Hepatocyte (in vitro differentiated cells): ENCODE measurements around the gene ABO. TPM values are rescaled to one million over a fixed set of nuclear protein-coding genes. Genes with fewer than 3 reads are reported as not detected.

ENCODE experiments used
- DNase-seq: peaks from one replicate; pipeline ENCODE4 v3.0.0-alpha.2; 2016; ENCODE audit warnings: low spot score
- H2AFZ ChIP-seq: fragments of 200-600 bp; sonication (generic); 2 replicates; pipeline ENCODE4 v1.6.0; 2016; ENCODE audit warnings: antibody characterized with exemption, mild to moderate bottlenecking
- H3K27ac ChIP-seq: fragments of 200-600 bp; sonication (generic); 2 replicates; pipeline ENCODE4 v1.5.1; 2016; ENCODE audit warnings: mild to moderate bottlenecking
- H3K27me3 ChIP-seq: fragments of 200-600 bp; sonication (generic); 2 replicates; pipeline ENCODE4 v1.6.1; 2016
- H3K36me3 ChIP-seq: fragments of 200-600 bp; sonication (generic); replicated peaks from 2 replicates; pipeline ENCODE4 v1.5.1; 2016; ENCODE audit warnings: low read depth; ENCODE audit not compliant: insufficient read depth
- H3K4me1 ChIP-seq: fragments of 200-600 bp; sonication (generic); 2 replicates; pipeline ENCODE4 v1.5.1; 2016; ENCODE audit warnings: mild to moderate bottlenecking, moderate library complexity; ENCODE audit not compliant: insufficient read depth
- H3K4me2 ChIP-seq: fragments of 200-600 bp; sonication (generic); 2 replicates; pipeline ENCODE4 v1.6.0; 2016
- H3K4me3 ChIP-seq: fragments of 200-600 bp; sonication (generic); 2 replicates; pipeline ENCODE4 v1.5.1; 2016; ENCODE audit warnings: mild to moderate bottlenecking
- H3K79me2 ChIP-seq: fragments of 200-600 bp; sonication (generic); 2 replicates; pipeline ENCODE4 v1.6.0; 2017; ENCODE audit warnings: mild to moderate bottlenecking
- H3K9me2 ChIP-seq: fragments of 200-600 bp; sonication (generic); replicated peaks from 2 replicates; pipeline ENCODE4 v1.6.0; 2017; ENCODE audit warnings: mild to moderate bottlenecking; ENCODE audit not compliant: insufficient read depth
- H3K9me3 ChIP-seq: fragments of 200-600 bp; sonication (generic); 2 replicates; pipeline ENCODE4 v1.5.1; 2016; ENCODE audit warnings: low read depth, mild to moderate bottlenecking
- H4K20me1 ChIP-seq: fragments of 200-600 bp; sonication (generic); 2 replicates; pipeline ENCODE4 v1.6.0; 2016; ENCODE audit warnings: mild to moderate bottlenecking; ENCODE audit not compliant: insufficient read depth, poor library complexity, severe bottlenecking
- CTCF ChIP-seq: fragments of 200-600 bp; sonication (generic); IDR thresholded peaks from 2 replicates; pipeline ENCODE4 v1.5.1; 2016; ENCODE audit warnings: antibody characterized with exemption, mild to moderate bottlenecking; ENCODE audit not compliant: poor library complexity
- EZH2 ChIP-seq: fragments of 200-600 bp; sonication (generic); IDR thresholded peaks from 2 replicates; pipeline ENCODE4 v1.6.1; 2016; ENCODE audit warnings: antibody characterized with exemption, mild to moderate bottlenecking, borderline replicate concordance
- EZH2phosphoT487 ChIP-seq: fragments of 200-600 bp; sonication (generic); IDR thresholded peaks from one replicate; pipeline ENCODE4 v1.6.1; 2018; ENCODE audit warnings: antibody characterized with exemption, mild to moderate bottlenecking, low read depth, moderate library complexity; ENCODE audit not compliant: unreplicated experiment, severe bottlenecking
- WGBS: methylation state at CpG from one replicate; pipeline ENCODE4 v1.1.6; 2016; ENCODE audit warnings: low lambda C conversion rate; ENCODE audit errors: missing lambda C conversion rate; 5-methylcytosine and 5-hydroxymethylcytosine counted together
- polyA plus RNA-seq: library from polyadenylated mRNA; unstranded; fragments of >200 nt; fragmentation: Nextera tagmentation; extraction: Ambion mirVana; gene quantifications from 2 replicates; pipeline ENCODE4 v1.2.1, GENCODE V29; 2016
- total RNA-seq: library from RNA; depleted of rRNA; stranded (reverse); fragments of >200 nt; gene quantifications from 2 replicates; pipeline ENCODE4 v1.2.3, GENCODE V29; 2014

The ABO gene
- total and polyA plus RNA-seq, 2 experiments from 2014 or later = 4.8 to 15.7 TPM

- Histone ChIP-seq H3K27ac (no peak overlapping the region), H2AFZ (no peak overlapping the region), H3K9me2 (no peaks in the 10 kb centered on the region), H3K79me2 (peaks cover 19% of the 10 kb centered on the region), H4K20me1 (no peaks in the 10 kb centered on the region), H3K4me1 (peaks cover 14% of the 10 kb centered on the region), H3K27me3 (no peaks in the 10 kb centered on the region), H3K4me3 (no peak overlapping the region), H3K9me3 (no peaks in the 10 kb centered on the region), H3K4me2 (no peak overlapping the region), H3K36me3 (no peaks in the 10 kb centered on the region)
- WGBS = 94% methylated on average over 9 of the region's 9 CpGs
- DNase-seq = no peak
- no peak for TF ChIP-seq EZH2
- TF ChIP-seq CTCF = no peak
- no peak for TF ChIP-seq EZH2phosphoT487
Measured at GRCh38 chr9:133260334-133261102, 14.5 kb downstream of the ABO start.

- no peaks in the 10 kb centered on the region for H3K9me3 ChIP-seq
- H3K27me3 ChIP-seq = no peaks in the 10 kb centered on the region
- H4K20me1 ChIP-seq = no peaks in the 10 kb centered on the region
- H3K4me2 ChIP-seq = no peak overlapping the region
- H3K36me3 ChIP-seq = no peaks in the 10 kb centered on the region
- H3K4me3 ChIP-seq = no peak overlapping the region
- H3K79me2 ChIP-seq = no peaks in the 10 kb centered on the region
- WGBS = 77% methylated on average over 20 of the region's 21 CpGs
- no peaks in the 10 kb centered on the region for H3K9me2 ChIP-seq
- peak; percentile 66 for DNase-seq
- H3K27ac ChIP-seq = peak overlapping the region; percentile 70
- H3K4me1 ChIP-seq = peaks cover 14% of the 10 kb centered on the region
- TF ChIP-seq CTCF (no peak), EZH2 (no peak), EZH2phosphoT487 (no peak)
- no peak overlapping the region for H2AFZ ChIP-seq
Measured at GRCh38 chr9:133258061-133259015, 16.7 kb downstream of the ABO start.

- Histone ChIP-seq H2AFZ (no peak overlapping the region), H3K4me1 (peaks cover 14% of the 10 kb centered on the region), H3K4me3 (no peak overlapping the region), H3K36me3 (no peaks in the 10 kb centered on the region), H3K4me2 (no peak overlapping the region), H3K9me3 (no peaks in the 10 kb centered on the region), H4K20me1 (no peaks in the 10 kb centered on the region), H3K27ac (peak overlapping the region; percentile 70), H3K79me2 (no peaks in the 10 kb centered on the region), H3K9me2 (no peaks in the 10 kb centered on the region), H3K27me3 (no peaks in the 10 kb centered on the region)
- TF ChIP-seq EZH2phosphoT487 (no peak), CTCF (no peak), EZH2 (no peak)
- no peak for DNase-seq
- WGBS = 81% methylated on average over 12 of the region's 13 CpGs
Measured at GRCh38 chr9:133257465-133257956, 17.5 kb downstream of the ABO start.
